ENCODE data around the gene SLC25A33.

SLC25A33 gene

DNA sequence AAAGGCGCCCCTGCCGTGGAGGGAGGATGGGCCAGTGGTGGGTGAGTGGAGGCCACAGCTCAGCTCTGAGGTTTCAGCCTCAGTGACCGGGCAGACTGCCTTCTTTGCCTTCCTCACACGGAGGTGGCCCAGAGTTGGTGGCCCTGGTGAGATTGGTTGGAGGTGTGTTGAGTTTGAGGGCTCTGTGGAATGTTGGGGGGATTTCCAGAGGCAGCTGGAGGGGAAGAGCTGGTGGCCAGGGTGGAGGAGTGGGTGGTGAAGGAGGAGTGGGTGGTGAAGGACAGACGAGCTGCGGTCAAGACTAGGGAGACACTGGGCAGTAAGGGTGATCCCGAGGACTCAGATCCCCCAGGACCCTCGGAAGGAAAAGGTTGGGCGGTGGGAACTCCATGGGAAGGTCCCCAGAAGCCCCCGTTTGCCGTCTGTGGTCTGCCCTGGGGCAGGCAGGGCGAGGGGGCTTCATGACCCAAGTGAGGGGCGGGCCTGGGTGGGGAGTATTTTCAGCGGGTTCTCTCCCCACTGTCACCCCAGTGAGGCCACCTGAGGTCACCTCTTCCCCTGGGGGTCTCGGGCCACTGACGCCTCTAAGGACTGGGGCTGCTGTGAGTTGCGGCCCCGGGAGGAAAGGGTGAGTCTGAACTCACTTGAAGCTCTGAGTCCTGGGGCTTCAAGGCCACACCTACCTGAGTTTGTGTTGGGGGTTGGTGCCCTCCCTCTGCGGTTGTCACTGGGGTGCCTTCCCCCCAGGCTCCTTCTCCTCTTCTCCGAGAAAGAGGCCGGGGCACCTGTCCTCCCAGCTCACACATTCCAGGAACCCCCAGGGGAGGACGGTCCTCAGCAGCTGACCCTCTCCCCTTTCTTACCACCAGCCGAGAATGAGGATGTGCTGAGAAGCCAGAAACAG, 89.5 kb downstream of the SLC25A33 start:
- Histone ChIP-seq H2AFZ (ENCODE audit: low read length, unreplicated experiment) (no peak overlapping the region), H3K4me3 (ENCODE audit: low read depth, low read length) (no peak overlapping the region), H3K36me3 (ENCODE audit: insufficient read depth, low read length) (no peaks in the 10 kb centered on the region), H3K27ac (ENCODE audit: low read depth, low read length) (no peak overlapping the region), H3K79me2 (ENCODE audit: control insufficient read depth, insufficient read depth, low read length, unreplicated experiment) (no peaks in the 10 kb centered on the region), H3K27me3 (ENCODE audit: insufficient read depth, low read length) (no peaks in the 10 kb centered on the region), H3K4me1 (ENCODE audit: control insufficient read depth, insufficient read depth, low read length, unreplicated experiment) (no peaks in the 10 kb centered on the region)

GRCh38 chr1:9629445-9630201, 90.4 kb downstream of the SLC25A33 start:
- no peak overlapping the region for H3K27ac ChIP-seq (ENCODE audit: low read depth, low read length)
- no peaks in the 10 kb centered on the region for H3K27me3 ChIP-seq (ENCODE audit: insufficient read depth, low read length)
- no peak overlapping the region for H2AFZ ChIP-seq (ENCODE audit: low read length, unreplicated experiment)
- H3K4me3 ChIP-seq (ENCODE audit: low read depth, low read length), result no peak overlapping the region
- no peaks in the 10 kb centered on the region for H3K4me1 ChIP-seq (ENCODE audit: control insufficient read depth, insufficient read depth, low read length, unreplicated experiment)
- no peaks in the 10 kb centered on the region for H3K36me3 ChIP-seq (ENCODE audit: insufficient read depth, low read length)
- no peaks in the 10 kb centered on the region for H3K79me2 ChIP-seq (ENCODE audit: control insufficient read depth, insufficient read depth, low read length, unreplicated experiment)

DNA sequence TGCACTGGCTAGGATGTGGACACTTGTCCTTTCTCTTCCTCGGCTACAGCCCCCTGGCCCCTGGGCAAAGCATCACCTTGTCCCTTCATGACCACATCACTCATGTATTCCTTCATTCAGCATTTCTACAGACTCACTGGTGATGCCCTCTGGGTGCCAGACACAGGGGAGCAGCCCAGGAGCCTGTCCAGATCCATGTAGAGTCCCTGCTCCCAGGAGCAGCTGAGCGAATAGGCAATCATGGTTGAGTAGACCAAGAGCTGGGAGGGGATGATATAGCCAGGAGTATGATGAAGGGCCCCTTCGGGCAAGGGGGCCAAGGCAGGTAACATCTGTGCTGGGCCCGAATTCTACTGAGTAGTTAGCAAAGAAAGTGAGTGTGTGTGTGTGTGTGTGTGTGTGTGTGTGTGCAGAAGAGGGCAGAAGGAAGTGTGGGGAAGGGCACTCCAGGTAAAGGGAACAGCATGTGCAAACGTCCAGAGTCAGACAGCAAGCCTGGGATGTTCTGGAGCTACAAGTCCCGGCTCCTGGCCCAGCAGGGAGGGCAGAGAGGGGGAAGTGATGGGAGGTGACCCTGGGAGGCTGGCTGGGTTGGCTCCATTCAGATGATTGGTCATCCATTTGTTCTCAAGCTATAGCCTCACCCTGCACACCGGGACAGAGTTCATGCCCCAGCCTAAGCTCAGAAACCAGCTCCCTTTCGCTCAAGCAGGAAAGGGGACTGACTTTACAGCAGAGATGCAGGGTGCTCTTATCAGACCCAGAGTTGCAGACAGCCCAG, 91.3 kb downstream of the SLC25A33 start:
- Histone ChIP-seq H2AFZ (ENCODE audit: low read length, unreplicated experiment) (no peak overlapping the region), H3K36me3 (ENCODE audit: insufficient read depth, low read length) (no peaks in the 10 kb centered on the region)

DNA sequence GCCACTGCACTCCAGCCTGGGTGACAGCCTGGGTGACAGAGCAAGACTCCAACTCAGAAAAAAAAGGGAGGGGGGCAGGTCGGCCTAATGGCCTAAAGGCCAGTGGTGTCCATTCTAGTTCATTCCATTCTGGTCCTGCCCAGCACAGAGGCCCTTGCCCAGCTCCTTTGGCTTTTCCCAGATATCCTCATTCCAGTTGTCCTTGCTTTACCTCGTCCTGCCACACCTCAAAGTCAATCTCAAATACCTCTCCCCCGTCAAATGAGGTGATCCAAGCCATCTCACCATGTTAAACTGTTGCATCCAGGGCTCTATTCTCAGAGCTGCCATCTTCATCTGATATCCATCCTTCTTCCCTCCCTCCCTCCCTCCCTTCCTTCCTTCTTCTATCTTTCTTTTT, 92.3 kb downstream of the SLC25A33 start:
- H3K4me1 ChIP-seq (ENCODE audit: control insufficient read depth, insufficient read depth, low read length, unreplicated experiment), result no peaks in the 10 kb centered on the region

More for the DNA sequence above, 91.3 kb downstream of the SLC25A33 start:
- H3K4me3 ChIP-seq (ENCODE audit: low read depth, low read length), result no peak overlapping the region
- H3K27ac ChIP-seq (ENCODE audit: low read depth, low read length), result no peak overlapping the region
- H3K79me2 ChIP-seq (ENCODE audit: control insufficient read depth, insufficient read depth, low read length, unreplicated experiment), result no peaks in the 10 kb centered on the region
- H3K27me3 ChIP-seq (ENCODE audit: insufficient read depth, low read length), result peaks cover 3% of the 10 kb centered on the region; the same call in 1 of the 2 replicates
- H3K4me1 ChIP-seq (ENCODE audit: control insufficient read depth, insufficient read depth, low read length, unreplicated experiment), result no peaks in the 10 kb centered on the region

GRCh38 chr1:9633493-9633892, 94.2 kb downstream of the SLC25A33 start:
- no peak overlapping the region for H2AFZ ChIP-seq (ENCODE audit: low read length, unreplicated experiment)
- H3K79me2 ChIP-seq (ENCODE audit: control insufficient read depth, insufficient read depth, low read length, unreplicated experiment), result no peaks in the 10 kb centered on the region
- peaks cover 5% of the 10 kb centered on the region; the same call in 1 of the 2 replicates for H3K27me3 ChIP-seq (ENCODE audit: insufficient read depth, low read length)
- no peaks in the 10 kb centered on the region for H3K4me1 ChIP-seq (ENCODE audit: control insufficient read depth, insufficient read depth, low read length, unreplicated experiment)
- no peak overlapping the region for H3K27ac ChIP-seq (ENCODE audit: low read depth, low read length)
- H3K4me3 ChIP-seq (ENCODE audit: low read depth, low read length), result no peak overlapping the region
- no peaks in the 10 kb centered on the region for H3K36me3 ChIP-seq (ENCODE audit: insufficient read depth, low read length)

More for the DNA sequence above, 92.3 kb downstream of the SLC25A33 start:
- Histone ChIP-seq H3K79me2 (ENCODE audit: control insufficient read depth, insufficient read depth, low read length, unreplicated experiment) (no peaks in the 10 kb centered on the region), H3K4me3 (ENCODE audit: low read depth, low read length) (no peak overlapping the region), H3K36me3 (ENCODE audit: insufficient read depth, low read length) (no peaks in the 10 kb centered on the region), H2AFZ (ENCODE audit: low read length, unreplicated experiment) (no peak overlapping the region), H3K27ac (ENCODE audit: low read depth, low read length) (no peak overlapping the region), H3K27me3 (ENCODE audit: insufficient read depth, low read length) (peaks cover 5% of the 10 kb centered on the region; the same call in 1 of the 2 replicates)

- H3K4me3 ChIP-seq (ENCODE audit: low read depth, low read length), result no peak overlapping the region
- no peaks in the 10 kb centered on the region for H3K36me3 ChIP-seq (ENCODE audit: insufficient read depth, low read length)
- H3K27ac ChIP-seq (ENCODE audit: low read depth, low read length), result no peak overlapping the region
- H3K27me3 ChIP-seq (ENCODE audit: insufficient read depth, low read length), result peaks cover 5% of the 10 kb centered on the region; the same call in 1 of the 2 replicates
- no peak overlapping the region for H2AFZ ChIP-seq (ENCODE audit: low read length, unreplicated experiment)
- no peaks in the 10 kb centered on the region for H3K79me2 ChIP-seq (ENCODE audit: control insufficient read depth, insufficient read depth, low read length, unreplicated experiment)
- H3K4me1 ChIP-seq (ENCODE audit: control insufficient read depth, insufficient read depth, low read length, unreplicated experiment), result no peaks in the 10 kb centered on the region
These were observed 95.3 kb downstream of the SLC25A33 start for GRCh38 chr1:9634582-9634981.
